CD8-positive, alpha-beta memory T cell (primary cell): ENCODE results near the gene FGF13. TPM values are rescaled to one million over a fixed set of nuclear protein-coding genes. Genes with fewer than 3 reads are reported as not detected.

ENCODE experiments used
- CTCF ChIA-PET: fragments of 350-600 bp; sonication (Branson Sonifier 250); formaldehyde crosslinking; loops from one replicate; lab custom pipeline; 2021; ENCODE audit warnings: antibody characterized with exemption; lab: Charles Lee
- POLR2A ChIA-PET: fragments of 350-600 bp; sonication (Branson Sonifier 250); formaldehyde crosslinking; loops from one replicate; lab custom pipeline; 2021; ENCODE audit warnings: antibody characterized with exemption; lab: Charles Lee
- DNase-seq, 5 donors: peaks; one replicate each; pipeline versions ENCODE4 v3.0.0 to v3.0.0-alpha.2; 2020 to 2022; ENCODE audit warnings: mixed read lengths in 1 of 5
- H3K27ac ChIP-seq: one replicate; pipeline ENCODE4 v1.7.0; 2013; ENCODE audit warnings: low read depth, mild to moderate bottlenecking, low read length, moderate library complexity
- H3K27me3 ChIP-seq: 2 replicates; pipeline ENCODE4 v1.7.0; 2013; ENCODE audit warnings: low read length, mild to moderate bottlenecking; ENCODE audit not compliant: insufficient read depth, poor library complexity, severe bottlenecking
- H3K36me3 ChIP-seq: 2 replicates; pipeline ENCODE4 v1.7.0; 2013; ENCODE audit warnings: mild to moderate bottlenecking, low read length, moderate library complexity; ENCODE audit not compliant: insufficient read depth
- H3K4me1 ChIP-seq: 2 replicates; pipeline ENCODE4 v1.7.0; 2013; ENCODE audit warnings: mild to moderate bottlenecking, low read length, moderate library complexity; ENCODE audit not compliant: insufficient read depth
- H3K4me3 ChIP-seq: 2 replicates; pipeline ENCODE4 v1.7.0; 2013; ENCODE audit warnings: mild to moderate bottlenecking, low read length
- H3K9me3 ChIP-seq: 2 replicates; pipeline ENCODE4 v1.7.0; 2013; ENCODE audit warnings: mild to moderate bottlenecking, low read length
- H3K27ac Mint-ChIP-seq, 8 donors: one replicate each; pipeline ENCODE4 v1.8.0; 2020 to 2021; ENCODE audit warnings: mixed read lengths in 8 of 8, mild to moderate bottlenecking in 6 of 8, inconsistent platforms in 3 of 8, moderate library complexity in 3 of 8
- H3K27me3 Mint-ChIP-seq, 2 donors: one replicate each; pipeline ENCODE4 v1.8.0; 2020 to 2021; ENCODE audit warnings: mixed read lengths in 2 of 2, mild to moderate bottlenecking in 1 of 2, moderate library complexity in 1 of 2
- H3K36me3 Mint-ChIP-seq, 3 donors: one replicate each; pipeline ENCODE4 v1.8.0; 2020 to 2021; ENCODE audit warnings: mixed read lengths in 3 of 3, inconsistent platforms in 1 of 3, mild to moderate bottlenecking in 1 of 3
- H3K4me1 Mint-ChIP-seq, 3 donors: one replicate each; pipeline ENCODE4 v1.8.0; 2020 to 2021; ENCODE audit warnings: mixed read lengths in 3 of 3, inconsistent platforms in 1 of 3, mild to moderate bottlenecking in 1 of 3
- H3K4me3 Mint-ChIP-seq, 7 donors: one replicate each; pipeline ENCODE4 v1.8.0; 2020 to 2021; ENCODE audit warnings: mixed read lengths in 7 of 7, mild to moderate bottlenecking in 6 of 7, moderate library complexity in 4 of 7, inconsistent platforms in 2 of 7
- H3K9me3 Mint-ChIP-seq, 5 donors: one replicate each; pipeline ENCODE4 v1.8.0; 2020 to 2022; ENCODE audit warnings: mixed read lengths in 5 of 5, mild to moderate bottlenecking in 3 of 5, moderate library complexity in 2 of 5, inconsistent platforms in 1 of 5
- polyA plus RNA-seq: library from polyadenylated mRNA; unstranded; fragments of 300-500 nt; fragmentation: Illumina TruSeq; gene quantifications from one replicate; pipeline ENCODE4 v1.2.3, GENCODE V29; 2021
- total RNA-seq, 2 experiments: library from RNA; stranded (reverse); gene quantifications; one replicate each; pipeline ENCODE4 v1.2.3, GENCODE V29; 2021

Gene FGF13
- not detected for total RNA-seq
- polyA plus RNA-seq, result not detected

DNA sequence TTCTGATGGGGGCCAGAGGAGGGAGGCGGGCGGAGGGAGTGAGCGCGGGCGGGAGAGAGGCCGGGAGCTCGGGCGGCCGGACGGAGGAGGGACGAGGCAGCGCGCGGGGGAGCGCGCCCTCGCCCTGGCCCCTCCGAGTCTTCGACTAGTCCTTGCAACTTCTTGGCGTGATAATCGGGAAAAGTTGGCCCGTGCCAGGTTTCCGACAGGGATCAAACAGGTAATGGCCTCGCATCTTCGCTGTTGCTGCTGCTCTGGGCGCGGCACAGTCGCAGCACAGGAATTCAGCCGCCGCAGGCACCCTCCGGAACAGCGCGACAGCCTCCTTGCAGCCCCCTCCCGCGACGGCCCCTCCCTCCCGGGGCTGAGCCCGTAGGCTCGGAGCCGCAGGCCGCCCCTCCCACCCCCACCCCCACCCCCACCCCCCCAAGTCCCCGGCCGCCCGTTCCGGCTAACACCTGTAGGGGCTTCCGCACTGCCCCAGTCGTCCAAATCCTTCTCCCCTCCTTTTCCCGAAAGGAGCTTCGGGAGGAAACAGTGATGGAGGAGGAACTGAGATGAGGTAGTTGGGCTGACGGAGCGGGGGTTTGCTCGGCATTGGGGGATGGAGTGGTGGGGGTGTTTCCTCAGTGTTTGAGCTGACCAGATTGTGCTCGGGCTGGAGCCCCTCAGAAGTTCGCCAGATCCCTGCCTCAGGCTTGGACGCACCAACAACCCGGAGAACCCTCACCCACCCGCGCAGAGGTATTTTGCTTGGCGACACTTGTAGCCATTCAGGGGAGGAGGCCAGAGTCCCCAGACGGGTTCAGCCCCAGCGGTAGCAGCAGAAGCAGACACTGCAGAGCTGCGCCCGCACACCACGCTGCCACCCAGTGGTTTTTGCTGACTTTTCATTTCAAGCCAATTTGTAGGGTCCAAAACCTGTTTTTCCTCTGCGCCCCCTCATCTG is at the start of gene FGF13:
Gene FGF13 (minus strand): TSS at position 319 of the 949 bp plus-strand sequence. CDS start 714 bp downstream, outside the sequence.
- Mint-ChIP-seq H3K4me1 (no peaks in the 10 kb centered on the region), H3K27ac (no peak within 1 kb of the TSS), H3K36me3 (no peaks in the 10 kb centered on the region), H3K9me3 (peaks cover 0 to 5% (median 2%) of the 10 kb centered on the region in 5 donors), H3K27me3 (peaks cover 20 to 22% of the 10 kb centered on the region in 2 donors), H3K4me3 (no peak within 1 kb of the TSS)
- CTCF ChIA-PET, result no interaction called here
- DNase-seq, result no peak
- no peaks in the 10 kb centered on the region for H3K36me3 ChIP-seq
- no peaks in the 10 kb centered on the region for H3K4me1 ChIP-seq
- no peaks in the 10 kb centered on the region for H3K27me3 ChIP-seq
- no peaks in the 10 kb centered on the region for H3K9me3 ChIP-seq
- no peak within 1 kb of the TSS for H3K4me3 ChIP-seq
- POLR2A ChIA-PET, result no interaction called here
- no peak within 1 kb of the TSS for H3K27ac ChIP-seq

- Histone ChIP-seq H3K36me3 (no peaks in the 10 kb centered on the region), H3K9me3 (no peaks in the 10 kb centered on the region), H3K4me3 (no peak overlapping the region), H3K27me3 (no peaks in the 10 kb centered on the region), H3K27ac (no peak overlapping the region), H3K4me1 (no peaks in the 10 kb centered on the region)
- no peak overlapping the region for H3K4me3 Mint-ChIP-seq
- no peaks in the 10 kb centered on the region for H3K36me3 Mint-ChIP-seq
- peaks cover 0 to 2% (median 0%) of the 10 kb centered on the region in 5 donors for H3K9me3 Mint-ChIP-seq
- DNase-seq, result no peak
- H3K4me1 Mint-ChIP-seq, result no peaks in the 10 kb centered on the region
- ChIA-PET CTCF (no interaction called here), POLR2A (no interaction called here)
- peaks cover 0 to 3% of the 10 kb centered on the region in 2 donors for H3K27me3 Mint-ChIP-seq
- H3K27ac Mint-ChIP-seq, result no peak overlapping the region
Measured at GRCh38 chrX:138759217-138759943, 47.9 kb upstream of the FGF13 start.

DNA sequence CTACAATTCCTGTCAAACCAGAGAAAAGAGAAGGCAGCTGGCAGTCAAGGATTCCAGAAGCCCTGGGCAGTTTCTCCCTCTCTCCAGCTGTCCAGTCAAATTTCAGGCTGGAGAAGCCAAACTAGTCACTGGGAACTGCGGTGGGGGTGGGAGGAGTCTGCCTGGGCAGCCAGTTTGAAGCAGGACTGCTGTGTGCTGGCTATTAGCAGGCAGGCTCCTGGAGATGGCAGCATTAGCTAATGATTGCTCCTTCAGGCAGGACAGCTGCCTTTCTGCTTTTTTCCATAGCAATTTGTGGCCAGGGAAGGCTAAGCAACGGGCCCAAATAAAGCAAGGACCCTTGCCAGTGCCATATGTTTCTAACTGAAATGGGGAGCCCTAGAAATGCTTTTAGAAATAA is 44.7 kb upstream of the FGF13 start:
- POLR2A ChIA-PET, result no interaction called here
- H3K9me3 Mint-ChIP-seq, result no peaks in the 10 kb centered on the region
- no peak overlapping the region for H3K4me3 ChIP-seq

GRCh38 chrX:138754861-138755260 is 43.3 kb upstream of the FGF13 start:
- H3K27ac ChIP-seq, result no peak overlapping the region
- no peak for DNase-seq
- Mint-ChIP-seq H3K27me3 (peaks cover 0 to 3% of the 10 kb centered on the region in 2 donors), H3K4me3 (no peak overlapping the region), H3K27ac (no peak overlapping the region), H3K9me3 (no peaks in the 10 kb centered on the region), H3K4me1 (no peaks in the 10 kb centered on the region), H3K36me3 (no peaks in the 10 kb centered on the region)
- POLR2A ChIA-PET, result no interaction called here
- no peaks in the 10 kb centered on the region for H3K9me3 ChIP-seq
- CTCF ChIA-PET, result no interaction called here
- no peaks in the 10 kb centered on the region for H3K36me3 ChIP-seq
- no peaks in the 10 kb centered on the region for H3K4me1 ChIP-seq
- H3K4me3 ChIP-seq, result no peak overlapping the region
- H3K27me3 ChIP-seq, result no peaks in the 10 kb centered on the region

More for the DNA sequence above, 44.7 kb upstream of the FGF13 start:
- no peaks in the 10 kb centered on the region for H3K36me3 ChIP-seq
- Mint-ChIP-seq H3K36me3 (no peaks in the 10 kb centered on the region), H3K27ac (no peak overlapping the region), H3K27me3 (peaks cover 0 to 3% of the 10 kb centered on the region in 2 donors), H3K4me1 (no peaks in the 10 kb centered on the region), H3K4me3 (no peak overlapping the region)
- no peaks in the 10 kb centered on the region for H3K27me3 ChIP-seq
- no peaks in the 10 kb centered on the region for H3K9me3 ChIP-seq
- CTCF ChIA-PET, result no interaction called here
- no peaks in the 10 kb centered on the region for H3K4me1 ChIP-seq
- no peak overlapping the region for H3K27ac ChIP-seq
- DNase-seq, result no peak

DNA sequence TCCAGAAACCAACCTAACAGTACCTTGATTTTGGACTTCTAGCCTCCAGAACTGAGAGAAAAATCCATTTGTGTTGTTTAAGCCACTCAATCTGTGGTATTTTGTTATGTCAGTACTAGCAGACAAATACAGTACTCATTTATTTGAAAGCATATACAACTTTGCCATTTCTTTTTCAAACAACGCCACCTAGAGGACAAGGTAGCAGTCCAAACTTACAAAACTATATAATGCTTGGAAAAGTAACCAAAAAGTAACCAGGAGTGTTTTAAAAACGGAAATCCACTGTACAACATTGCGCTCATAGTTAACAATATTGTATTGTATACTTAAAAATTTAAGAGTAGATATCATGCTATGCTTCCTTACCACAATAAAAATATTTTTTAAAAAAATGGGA is 37.0 kb upstream of the FGF13 start:
- Mint-ChIP-seq H3K36me3 (no peaks in the 10 kb centered on the region), H3K4me1 (no peaks in the 10 kb centered on the region), H3K9me3 (peaks cover 0 to 2% (median 0%) of the 10 kb centered on the region in 5 donors), H3K4me3 (no peak overlapping the region), H3K27me3 (peaks cover 0 to 2% of the 10 kb centered on the region in 2 donors), H3K27ac (no peak overlapping the region)
- CTCF ChIA-PET, result no interaction called here
- H3K4me1 ChIP-seq, result no peaks in the 10 kb centered on the region
- H3K9me3 ChIP-seq, result no peaks in the 10 kb centered on the region
- no peak overlapping the region for H3K27ac ChIP-seq
- POLR2A ChIA-PET, result no interaction called here
- no peak for DNase-seq
- H3K36me3 ChIP-seq, result no peaks in the 10 kb centered on the region
- no peaks in the 10 kb centered on the region for H3K27me3 ChIP-seq
- H3K4me3 ChIP-seq, result no peak overlapping the region

GRCh38 chrX:138745196-138745595 is 33.7 kb upstream of the FGF13 start:
- H3K27ac Mint-ChIP-seq, result no peak overlapping the region
- no peaks in the 10 kb centered on the region for H3K36me3 Mint-ChIP-seq
- H3K27ac ChIP-seq, result no peak overlapping the region
- CTCF ChIA-PET, result no interaction called here
- POLR2A ChIA-PET, result no interaction called here
- H3K4me1 Mint-ChIP-seq, result no peaks in the 10 kb centered on the region
- H3K36me3 ChIP-seq, result no peaks in the 10 kb centered on the region
- peaks cover 0 to 2% (median 0%) of the 10 kb centered on the region in 5 donors for H3K9me3 Mint-ChIP-seq
- H3K4me3 Mint-ChIP-seq, result no peak overlapping the region
- no peaks in the 10 kb centered on the region for H3K27me3 ChIP-seq
- DNase-seq, result peak in 2 of 5 donors; percentile 4 to 34
- H3K4me1 ChIP-seq, result no peaks in the 10 kb centered on the region
- H3K27me3 Mint-ChIP-seq, result peaks cover 0 to 4% of the 10 kb centered on the region in 2 donors
- no peaks in the 10 kb centered on the region for H3K9me3 ChIP-seq
- H3K4me3 ChIP-seq, result no peak overlapping the region

- Histone ChIP-seq H3K27me3 (no peaks in the 10 kb centered on the region), H3K4me3 (no peak overlapping the region), H3K4me1 (no peaks in the 10 kb centered on the region), H3K9me3 (no peaks in the 10 kb centered on the region), H3K36me3 (no peaks in the 10 kb centered on the region), H3K27ac (no peak overlapping the region)
- H3K36me3 Mint-ChIP-seq, result no peaks in the 10 kb centered on the region
- H3K27me3 Mint-ChIP-seq, result peaks cover 0 to 2% of the 10 kb centered on the region in 2 donors
- CTCF ChIA-PET, result no interaction called here
- H3K27ac Mint-ChIP-seq, result no peak overlapping the region
- POLR2A ChIA-PET, result no interaction called here
- peaks cover 0 to 2% (median 0%) of the 10 kb centered on the region in 5 donors for H3K9me3 Mint-ChIP-seq
- no peaks in the 10 kb centered on the region for H3K4me1 Mint-ChIP-seq
- no peak overlapping the region for H3K4me3 Mint-ChIP-seq
- no peak for DNase-seq
Measured at GRCh38 chrX:138742217-138742616, 30.7 kb upstream of the FGF13 start.

DNA sequence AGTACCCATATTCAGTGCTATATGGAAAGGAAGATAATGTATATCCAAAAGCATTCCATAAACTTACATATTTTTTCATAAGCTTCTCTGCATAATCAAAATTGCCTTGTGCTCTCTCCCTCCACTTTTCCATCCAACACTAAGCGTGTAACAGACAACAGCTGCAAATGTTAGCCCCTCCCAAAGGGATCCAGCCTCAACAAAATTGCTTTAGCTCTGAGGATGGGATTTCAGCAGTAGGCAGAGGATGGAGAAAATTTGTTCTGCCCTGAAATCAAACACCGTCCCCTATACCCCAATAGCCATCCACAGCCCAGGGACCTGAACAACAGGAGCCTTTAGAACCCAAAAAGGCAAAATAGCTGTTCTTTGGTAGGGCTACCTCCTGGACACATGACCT is 28.8 kb upstream of the FGF13 start:
- CTCF ChIA-PET, result no interaction called here

More for the DNA sequence above, 28.8 kb upstream of the FGF13 start:
- Histone ChIP-seq H3K36me3 (no peaks in the 10 kb centered on the region), H3K27me3 (no peaks in the 10 kb centered on the region), H3K4me3 (no peak overlapping the region), H3K9me3 (no peaks in the 10 kb centered on the region), H3K4me1 (no peaks in the 10 kb centered on the region), H3K27ac (no peak overlapping the region)
- Mint-ChIP-seq H3K27me3 (peaks cover 0 to 2% of the 10 kb centered on the region in 2 donors), H3K27ac (no peak overlapping the region), H3K4me1 (no peaks in the 10 kb centered on the region), H3K36me3 (no peaks in the 10 kb centered on the region), H3K4me3 (no peak overlapping the region), H3K9me3 (peaks cover 0 to 2% (median 0%) of the 10 kb centered on the region in 5 donors)
- POLR2A ChIA-PET, result no interaction called here
- no peak for DNase-seq
